Measurements from ENCODE around the gene CCDC57.
A peak's percentile ranks its signal among the peaks of the same experiment; 100 is the strongest.

The CCDC57 gene

DNA sequence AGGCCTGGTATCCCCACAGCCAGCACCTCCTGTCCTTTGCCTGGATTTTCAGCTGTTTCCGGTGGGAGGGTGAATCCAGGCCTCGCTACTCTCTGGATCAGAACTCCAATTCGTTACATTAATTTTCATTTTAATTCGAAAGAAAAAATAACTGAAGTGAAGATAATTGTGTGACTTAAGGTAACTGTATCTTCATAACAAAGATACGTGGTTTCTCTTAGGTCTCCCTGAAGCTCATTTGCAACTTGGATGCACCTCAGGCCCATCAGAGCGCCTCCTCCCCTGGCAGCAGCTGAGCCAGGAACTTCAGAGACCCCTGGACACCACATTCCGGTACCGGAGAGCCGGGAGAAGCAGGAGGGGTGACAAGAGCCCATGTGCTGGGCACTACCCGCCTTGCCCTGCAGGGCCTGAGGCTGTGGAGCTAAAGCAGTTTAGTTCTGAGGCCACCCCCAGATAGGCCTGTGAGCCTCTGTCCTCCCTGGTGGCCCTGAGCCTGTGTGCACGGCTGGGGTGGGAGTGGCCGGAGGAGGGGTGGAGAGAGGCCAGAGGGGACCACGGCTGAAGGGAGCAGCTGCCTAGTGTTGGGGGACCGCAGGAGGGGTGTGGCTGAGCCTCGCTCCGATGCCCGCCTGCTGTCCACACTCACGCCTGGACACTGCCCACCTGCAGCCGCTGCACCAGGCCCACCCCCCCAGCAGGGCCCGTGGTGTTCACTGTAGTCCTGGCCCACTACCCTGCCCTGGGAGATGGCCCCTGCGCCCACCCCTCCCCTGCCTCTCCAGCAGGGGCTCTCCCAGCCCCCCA lies 135.7 kb downstream of the CCDC57 start:
- DNase-seq, result no peak

DNA sequence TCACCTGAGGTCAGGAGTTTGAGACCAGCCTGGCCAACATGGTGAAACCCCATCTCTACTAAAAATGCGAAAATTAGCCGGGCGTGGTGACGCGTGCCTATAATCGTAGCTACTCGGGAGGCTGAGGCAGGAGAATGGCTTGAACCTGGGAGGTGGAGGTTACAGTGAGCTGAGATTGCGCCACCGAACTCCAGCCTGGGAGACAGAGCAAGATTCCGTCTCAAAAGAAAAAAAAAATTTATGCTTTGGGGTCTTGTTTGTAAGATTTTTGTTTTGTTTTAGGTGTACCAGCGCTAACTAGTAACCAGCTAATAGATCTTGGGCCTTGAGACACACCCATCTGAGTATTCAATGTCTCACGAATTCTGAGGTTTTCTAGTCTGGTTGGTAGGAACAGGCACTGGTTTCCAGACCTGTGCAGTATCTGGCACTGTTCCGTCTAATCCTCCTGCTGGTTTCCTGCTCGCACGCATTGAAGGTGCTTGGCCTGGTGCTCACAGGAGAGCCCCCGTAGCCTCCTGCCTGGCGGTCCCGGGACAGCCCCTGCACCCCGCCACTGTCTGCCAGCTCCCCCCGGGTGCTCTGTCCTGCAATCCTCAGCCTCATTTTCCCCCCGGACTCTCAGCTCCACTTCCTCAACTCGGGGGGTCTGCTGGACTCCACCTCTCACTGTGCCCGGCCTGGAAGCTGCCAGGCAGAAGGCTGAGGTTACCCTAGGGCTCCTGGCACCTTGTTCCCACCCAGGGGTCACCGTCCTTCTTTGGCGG lies 136.4 kb downstream of the CCDC57 start:
- no peak for DNase-seq

DNA sequence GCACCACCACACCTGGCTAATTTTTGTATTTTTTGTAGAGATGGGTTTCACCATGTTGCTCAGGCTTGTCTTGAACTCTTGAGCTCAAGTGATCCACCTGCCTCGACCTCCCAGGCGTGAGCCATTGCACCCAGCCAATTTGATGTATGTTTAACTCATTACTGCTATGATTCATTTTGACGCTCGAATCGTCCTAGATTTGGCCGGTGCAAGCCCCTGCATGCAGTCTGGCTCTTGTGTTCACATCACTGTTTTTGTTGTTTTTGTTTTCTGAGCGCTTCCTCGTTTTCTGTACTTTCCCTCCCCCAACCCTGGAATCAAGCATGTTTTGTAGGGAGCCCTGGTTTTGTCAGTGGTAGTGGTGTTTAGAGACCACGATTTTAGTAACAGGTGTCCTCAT lies 139.2 kb downstream of the CCDC57 start:
- DNase-seq, result no peak

DNA sequence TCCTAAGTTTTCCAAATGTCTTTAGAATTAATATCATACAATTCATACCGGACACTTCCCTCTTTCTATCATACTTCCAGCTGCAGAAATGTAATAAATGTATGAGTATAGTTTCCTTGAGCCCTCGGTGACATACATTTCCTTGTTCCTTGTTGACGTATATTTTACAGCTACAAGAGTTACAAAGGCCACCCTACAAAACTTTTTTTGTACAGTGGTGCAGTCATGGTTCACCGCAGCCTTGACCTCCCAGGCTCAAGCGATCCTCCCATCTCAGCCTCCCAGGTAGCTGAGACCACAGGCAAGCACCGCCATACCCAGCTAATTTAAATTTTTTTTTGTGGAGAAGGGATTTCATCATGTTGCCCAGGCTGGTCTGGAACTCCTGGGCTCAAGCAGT lies 139.8 kb downstream of the CCDC57 start:
- no peak for DNase-seq

DNA sequence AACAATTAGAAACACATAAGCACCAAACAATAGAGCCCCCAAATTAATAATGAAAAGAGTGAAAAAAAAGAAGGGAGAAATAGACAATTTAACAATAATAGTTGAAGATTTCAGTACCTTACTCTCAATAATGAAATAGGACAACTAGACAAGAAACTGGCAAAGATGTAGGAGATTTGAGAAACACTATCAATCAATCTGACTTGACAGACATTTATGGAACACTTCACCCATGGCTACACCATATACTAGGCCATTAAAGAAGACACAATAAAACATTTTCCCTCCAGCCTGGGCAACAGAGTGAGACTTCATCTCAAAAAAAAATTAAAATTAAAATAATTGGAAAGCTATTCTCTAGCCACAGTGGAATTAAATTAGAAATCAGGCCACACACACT lies 142.0 kb downstream of the CCDC57 start:
- no peak for DNase-seq

DNA sequence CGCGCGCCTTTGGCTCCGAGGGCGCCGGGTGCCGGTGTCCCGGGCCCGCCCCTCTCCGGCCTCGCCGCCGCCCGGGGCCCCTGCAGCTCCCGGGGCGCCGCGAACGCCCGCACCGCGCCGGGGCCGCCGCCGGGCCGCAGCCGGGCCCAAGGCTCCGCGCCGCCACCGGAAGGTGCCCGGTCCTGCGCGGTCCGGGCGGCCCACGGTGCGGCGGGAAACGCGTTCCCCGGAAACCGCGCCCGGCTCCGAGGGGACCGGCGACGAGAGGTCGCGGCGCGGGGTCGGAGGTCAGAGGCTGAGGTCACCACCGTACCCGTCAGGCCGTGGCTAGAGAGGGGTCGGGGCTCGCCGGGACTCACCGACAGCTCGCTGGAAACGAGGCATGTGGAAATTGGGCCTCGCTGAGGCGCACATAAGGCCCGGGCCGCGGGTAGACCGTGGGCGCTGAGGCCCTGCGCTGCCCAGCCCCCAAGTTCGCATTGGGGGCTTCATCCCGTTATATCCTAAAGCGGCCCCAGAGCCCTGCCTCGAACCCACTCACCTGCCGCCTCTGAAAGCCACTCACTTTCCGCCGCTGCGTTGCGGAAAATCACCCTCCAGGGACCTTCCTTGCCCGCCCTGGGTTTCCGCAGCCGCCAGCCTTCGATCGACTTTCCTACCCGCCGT lies 146.9 kb downstream of the CCDC57 start, which contains the start of gene DUS1L:
Gene DUS1L (minus strand): TSS at position 167 of the 666 bp plus-strand sequence. CDS start 745 bp downstream, outside the sequence.
- DNase-seq, result peak in 1 of 2 experiments; percentile 74

DNA sequence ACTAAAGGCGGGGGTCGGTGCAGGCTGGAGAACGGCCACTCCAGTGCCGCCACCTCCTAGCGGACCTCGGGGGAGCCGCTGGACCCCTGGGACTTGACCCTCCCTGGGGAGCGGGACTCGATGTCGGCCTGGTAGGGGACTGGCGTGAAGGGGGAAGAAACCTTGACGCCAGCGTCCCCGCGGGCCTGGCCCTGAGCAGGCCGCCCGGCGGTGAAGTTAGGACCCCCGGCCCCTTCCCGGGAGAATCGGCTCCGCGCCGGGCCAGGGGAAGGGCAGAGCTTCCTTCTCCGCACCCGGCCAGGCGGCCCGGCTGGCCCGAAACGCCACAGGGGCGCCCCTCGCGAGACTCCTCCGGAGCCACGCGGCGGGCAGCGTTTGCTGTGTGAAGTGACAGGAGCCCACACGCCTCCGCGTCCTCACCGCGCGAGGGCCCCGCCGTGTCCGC lies 147.4 kb downstream of the CCDC57 start:
- DNase-seq, result no peak

DNA sequence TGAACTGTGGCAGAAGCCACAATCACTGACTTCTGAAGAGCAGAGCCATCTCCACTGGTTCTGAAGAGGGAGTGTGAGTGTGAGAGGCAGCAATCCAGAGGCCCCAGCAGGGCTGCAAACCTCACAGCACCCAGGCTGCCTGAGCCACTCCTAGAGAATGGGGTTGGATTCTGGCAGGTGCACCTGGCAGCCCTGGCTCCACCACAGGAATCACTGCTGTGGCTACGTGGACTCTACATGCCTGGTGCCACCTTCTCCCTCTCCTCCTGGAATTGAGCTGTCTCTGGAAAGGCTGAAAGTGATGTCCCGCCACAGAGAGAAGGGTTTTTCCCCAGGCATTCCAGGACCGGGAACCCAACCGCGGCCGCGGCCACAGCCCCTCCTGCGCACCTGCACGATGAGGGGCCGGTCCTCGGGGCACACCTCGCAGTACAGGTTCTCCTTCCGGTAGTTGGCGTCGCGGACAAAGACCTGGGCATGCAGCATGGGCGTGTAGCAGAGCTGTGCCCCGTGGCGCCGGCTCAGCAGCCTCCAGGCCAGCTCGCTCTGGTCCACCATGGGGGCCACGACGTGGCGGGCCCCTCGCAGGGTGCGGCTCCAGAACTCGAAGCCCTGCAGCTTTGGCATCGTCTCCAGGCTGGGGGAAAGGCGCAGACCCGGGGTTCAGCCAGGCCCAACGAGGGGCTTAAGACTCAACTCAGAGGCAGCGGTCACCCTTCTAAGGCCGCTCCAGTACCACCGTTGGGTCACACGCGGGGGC lies 148.0 kb downstream of the CCDC57 start:
- no peak for DNase-seq

DNA sequence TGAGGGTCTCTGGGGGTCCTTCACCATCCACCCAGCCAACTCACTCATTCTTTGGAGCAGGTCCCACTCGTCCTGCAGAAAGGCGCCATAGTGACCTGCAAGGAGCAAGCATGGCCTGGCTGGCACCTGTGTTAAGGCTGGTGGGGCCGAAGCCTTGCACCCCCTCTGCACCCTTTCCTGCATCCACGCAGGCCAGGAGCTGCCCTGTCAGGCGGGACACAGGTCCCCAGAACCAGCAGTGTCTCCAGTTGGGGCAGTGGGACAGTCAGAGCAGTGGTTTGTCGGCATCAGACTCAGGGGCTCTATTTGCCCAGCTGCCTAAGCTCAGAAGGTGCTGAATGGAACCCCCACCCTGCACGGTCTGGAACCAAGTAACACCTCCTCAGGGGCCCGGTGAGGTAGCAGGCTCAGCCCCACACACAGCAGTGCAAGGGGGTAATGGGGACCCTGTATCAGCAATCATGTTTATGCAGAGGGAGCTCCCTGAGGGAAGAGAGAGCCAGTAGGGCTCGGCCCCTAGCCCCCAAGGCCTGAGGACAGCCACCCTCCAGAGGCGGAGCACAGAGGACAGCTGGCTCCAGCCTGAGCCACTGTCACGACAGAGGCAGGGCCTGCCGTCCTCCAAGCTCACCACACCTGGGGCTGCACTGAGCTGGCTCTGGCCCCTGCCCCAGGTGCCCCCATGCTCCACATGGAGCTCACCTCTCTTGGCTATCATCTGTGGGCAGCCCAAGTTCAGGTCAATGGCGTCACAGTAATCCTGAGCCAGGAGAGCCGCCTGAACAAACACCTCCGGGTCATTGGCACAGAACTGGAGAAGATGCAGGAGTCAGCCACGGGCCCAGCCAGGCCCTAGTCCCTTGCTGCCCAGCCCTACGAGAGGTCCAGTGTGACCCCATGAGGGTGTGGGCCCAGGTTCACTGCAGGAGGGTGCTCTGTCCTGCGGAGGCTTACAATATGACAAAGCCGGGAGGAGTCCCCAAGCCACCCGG lies 148.9 kb downstream of the CCDC57 start:
- no peak for DNase-seq

DNA sequence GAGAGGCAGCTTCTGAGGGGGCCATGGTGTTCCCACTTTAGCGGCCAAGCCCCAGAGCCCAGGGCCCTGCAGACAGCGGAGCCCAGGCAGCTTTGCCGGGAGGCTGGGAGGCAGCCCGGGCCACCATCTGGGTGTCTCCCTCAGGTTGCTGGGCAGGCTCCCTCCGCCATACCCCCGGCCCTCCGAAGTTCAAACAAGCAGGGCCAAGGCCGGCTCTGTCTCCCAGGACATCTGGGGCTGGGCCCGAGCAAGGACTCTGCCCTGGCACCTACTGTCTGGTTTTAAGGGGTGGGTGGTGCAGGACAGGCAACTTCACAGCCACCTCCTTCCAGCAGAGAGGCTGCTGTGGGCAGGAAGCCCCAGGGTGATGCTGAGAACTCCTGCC lies 149.7 kb downstream of the CCDC57 start:
- DNase-seq, result no peak

DNA sequence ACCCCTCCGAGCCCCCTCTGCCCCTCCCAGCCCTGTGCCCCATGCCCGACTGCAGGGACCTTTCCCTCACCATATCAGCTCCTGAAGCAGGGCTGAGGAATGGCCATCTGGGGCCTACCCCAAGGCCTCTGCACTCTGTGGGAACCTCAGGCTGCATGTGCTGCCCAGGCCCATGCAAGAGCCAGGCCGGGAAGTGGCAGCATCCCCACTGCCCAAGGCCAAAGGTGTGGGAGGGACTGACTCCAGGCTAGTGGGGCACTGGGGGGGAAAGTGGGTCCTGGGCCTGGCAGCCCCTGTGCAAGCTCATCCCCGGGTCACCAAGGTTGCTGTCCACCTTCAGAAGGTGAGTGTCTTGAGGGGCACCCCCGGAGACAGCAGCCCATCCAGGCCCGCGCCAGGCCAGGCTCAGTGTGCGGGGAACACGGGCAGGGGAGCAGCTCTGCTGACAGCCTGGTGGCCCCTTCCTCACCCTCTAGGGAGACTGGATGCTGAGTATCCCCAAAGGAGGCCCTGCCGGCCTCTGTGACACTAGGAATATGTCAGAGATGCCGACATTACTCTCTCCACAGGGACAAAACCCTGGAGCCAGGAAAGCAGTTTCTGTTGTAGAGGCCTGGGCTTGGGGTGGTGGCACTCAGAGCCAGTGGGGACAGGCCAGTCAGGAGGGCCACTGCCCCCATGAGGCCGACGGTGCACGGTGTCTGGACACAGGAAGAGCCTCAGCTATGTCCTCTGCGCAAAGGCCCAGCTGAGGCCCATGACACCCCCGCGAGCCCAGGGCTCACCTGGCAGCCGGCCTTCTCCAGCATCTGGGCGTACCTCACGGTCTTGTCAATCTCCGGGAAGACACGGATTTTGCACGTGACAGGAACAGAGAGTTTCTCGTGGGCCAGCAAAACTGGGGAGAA lies 150.3 kb downstream of the CCDC57 start:
- no peak for DNase-seq

DNA sequence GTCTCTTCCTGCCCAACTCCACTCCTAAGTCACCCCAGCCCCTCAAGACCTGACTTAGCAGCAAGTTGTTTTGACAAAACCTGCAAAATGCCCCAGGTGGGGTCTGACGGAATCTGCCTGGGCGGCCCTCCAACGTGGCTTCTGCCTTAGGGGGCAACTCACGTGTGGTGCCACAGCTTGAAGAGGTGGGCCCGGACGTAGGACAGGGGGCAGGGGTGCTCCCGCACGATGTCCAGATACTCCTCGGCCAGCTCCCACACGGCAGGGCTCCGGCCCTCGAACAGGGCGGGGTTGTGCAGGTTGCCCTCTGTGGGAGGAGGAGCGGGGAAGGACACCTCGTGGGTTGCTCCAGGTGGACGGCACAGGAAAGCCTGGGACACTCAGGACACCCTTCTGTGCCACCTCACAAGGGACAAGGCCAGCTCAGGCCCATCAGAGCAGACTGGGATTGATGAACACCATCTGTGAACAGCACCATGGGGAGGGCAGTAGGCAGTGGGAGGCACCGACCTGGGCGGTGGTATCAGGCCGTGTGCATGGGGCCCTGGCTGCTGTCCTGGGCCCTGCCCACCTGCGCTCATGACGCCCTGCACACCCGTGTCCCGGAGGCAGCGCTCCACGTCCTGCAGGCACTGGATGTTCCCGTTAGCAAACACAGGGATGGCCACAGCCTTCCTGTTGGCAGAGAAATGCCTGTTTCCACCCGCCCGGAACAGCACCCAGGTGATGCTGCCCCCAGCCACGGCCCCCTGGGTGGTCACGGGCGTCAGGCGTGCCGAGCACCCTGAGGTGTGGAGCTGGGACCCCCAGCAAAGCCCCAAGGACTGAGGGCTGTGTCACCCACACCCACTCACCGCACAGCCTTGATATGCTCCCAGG lies 151.4 kb downstream of the CCDC57 start:
- no peak for DNase-seq

DNA sequence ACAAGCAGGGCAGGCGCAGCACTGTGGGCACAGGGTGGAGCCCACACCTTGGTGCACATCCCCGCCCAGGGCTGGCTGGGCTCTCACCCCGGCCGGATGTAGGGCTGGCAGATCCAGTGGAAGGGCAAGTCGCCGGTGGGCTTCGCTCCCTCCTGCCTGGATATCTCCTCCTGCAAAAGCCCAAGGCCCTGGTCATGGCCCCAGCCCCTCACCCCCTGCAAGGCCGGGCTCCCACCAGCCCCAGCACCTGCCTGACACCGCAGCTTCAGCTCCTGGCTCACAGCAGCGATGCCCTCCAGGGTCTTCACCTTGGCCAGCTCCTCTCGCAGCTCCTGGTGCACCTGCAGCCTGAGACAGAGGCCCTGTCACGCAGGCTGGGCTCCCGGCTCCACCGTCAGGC lies 152.0 kb downstream of the CCDC57 start:
- no peak for DNase-seq

DNA sequence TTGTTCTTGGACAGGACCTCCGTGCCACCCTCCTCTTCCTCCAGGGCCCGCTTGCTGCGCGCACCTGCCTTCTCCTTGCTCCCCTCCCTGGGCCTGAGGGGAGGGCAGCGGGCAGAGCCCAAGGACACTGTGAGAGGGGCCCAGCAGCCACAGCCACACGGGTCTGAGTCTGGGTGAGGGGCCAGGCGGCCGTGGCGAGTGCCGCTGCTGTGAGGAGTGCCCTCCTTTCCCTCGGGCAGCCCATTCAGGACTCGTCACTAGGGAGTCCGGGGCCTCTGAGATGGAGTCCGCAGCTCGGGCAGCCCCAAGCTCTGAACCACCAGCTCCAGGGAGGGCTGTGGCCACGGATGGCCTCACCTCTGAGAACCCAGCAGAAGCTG lies 152.7 kb downstream of the CCDC57 start:
- no peak for DNase-seq

DNA sequence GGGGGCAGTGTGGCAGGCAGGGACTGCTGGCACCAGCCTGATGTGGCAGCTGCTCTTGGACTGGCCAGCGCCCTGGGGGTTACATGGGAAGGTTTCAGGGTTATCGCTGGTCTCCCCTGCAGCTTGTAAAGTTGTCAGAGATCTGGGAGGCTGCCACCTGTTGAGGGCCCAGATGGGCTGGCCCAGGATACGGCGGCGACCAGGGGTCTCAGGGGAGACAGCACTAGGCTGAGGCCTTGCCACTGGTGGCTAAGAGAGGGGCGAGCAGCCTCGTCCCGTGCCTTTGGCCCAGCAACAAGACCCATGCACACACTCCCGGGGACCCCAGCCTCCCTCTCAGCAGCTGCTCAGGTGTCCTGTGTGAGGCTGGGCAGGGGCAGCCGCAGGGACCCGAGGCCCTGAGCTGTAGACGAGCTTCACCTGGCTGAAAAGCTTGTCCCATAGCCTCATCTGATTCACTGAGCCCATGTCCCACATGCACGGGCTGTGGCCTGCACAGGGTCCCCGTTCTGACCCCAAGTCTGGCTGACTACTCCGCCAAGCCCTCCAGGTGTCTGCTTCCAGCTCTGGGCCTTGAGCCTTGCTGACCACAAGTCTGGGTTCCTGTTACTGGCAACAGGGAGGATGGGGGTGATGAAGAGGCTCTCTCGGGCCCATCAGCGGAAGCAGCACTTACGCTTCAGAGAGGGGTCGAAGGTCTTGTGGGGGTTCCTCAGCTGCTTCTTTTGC lies 153.2 kb downstream of the CCDC57 start:
- DNase-seq, result no peak

DNA sequence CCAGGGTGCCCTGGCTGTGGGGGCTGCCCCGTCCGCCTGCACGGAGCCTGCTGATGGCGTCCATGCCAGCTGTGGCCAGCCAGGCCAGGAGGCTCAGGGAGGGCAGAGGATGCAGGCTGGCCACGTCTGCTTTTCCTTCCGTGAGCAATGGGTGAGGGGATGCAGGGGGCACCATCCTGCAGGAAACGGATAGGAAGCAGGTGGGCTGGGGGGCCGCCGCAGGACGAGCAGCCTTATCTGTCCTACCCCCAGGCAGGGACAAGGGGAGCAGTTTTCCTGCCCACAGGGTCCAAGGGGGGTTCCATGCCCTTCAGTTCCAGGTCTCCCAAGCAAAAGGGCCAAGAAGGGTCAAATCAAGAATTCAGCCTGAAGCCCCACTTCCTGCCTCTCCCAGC lies 153.8 kb downstream of the CCDC57 start:
- DNase-seq, result no peak

DNA sequence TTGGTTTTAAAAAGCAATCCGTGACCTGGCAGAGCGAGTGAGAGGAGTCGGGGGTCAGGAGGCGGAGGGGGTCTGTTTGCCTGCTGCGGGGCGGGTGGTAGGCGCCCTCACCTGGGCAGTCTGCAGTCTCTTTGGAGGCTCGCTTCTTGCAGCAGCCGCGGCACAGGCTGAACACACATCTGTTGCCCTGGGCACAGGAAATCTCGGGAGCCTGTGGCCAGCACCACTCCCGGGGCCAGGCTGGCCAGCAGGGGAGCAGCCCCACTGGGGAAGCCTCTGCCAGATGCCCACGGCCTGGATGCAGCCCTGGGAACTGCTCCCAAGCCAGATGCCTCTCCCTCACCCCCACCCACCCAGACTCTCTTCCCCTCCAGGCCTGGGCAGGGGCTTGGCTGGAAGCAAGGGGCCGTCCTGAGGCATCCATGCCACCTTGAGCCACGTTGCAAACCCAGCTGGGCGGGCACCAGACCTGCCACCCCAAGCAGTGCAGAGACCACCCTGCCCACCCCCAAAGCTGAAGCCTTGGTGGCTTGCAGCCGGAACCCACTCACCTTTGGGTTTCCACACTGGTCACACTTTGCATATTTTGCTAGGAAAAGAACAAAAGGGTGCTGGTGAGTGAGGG lies 154.3 kb downstream of the CCDC57 start:
- DNase-seq, result no peak

Measured in NCI-H524 (cell line).